ENCODE data around the gene VCY1B. TPM values are rescaled to one million over a fixed set of nuclear protein-coding genes. Genes with fewer than 3 reads are reported as not detected.

The VCY1B gene
- polyA plus RNA-seq: not detected in 2 replicates

GRCh38 chrY:14055927-14056326 is at the start of gene VCY1B:
VCY1B (plus strand) TSS chrY:14056227; CDS start chrY:14056290, 63 bp downstream.

Other genes with a start within 250 kb of the VCY1B start
- gene VCY, start 69.8 kb upstream of the VCY1B start, polyA plus RNA-seq: not detected in 2 replicates